Neuronal stem cell (in vitro differentiated cells): Measurements from ENCODE around the gene ZIC4.

Experiments
- DNase-seq: peaks from one replicate; pipeline ENCODE4 v3.0.0-alpha.2; 2013; ENCODE audit warnings: low spot score
- H2AFZ ChIP-seq: one replicate; pipeline ENCODE4 v1.6.1; 2013; ENCODE audit warnings: mild to moderate bottlenecking, low read length, inconsistent platforms
- H2AK5ac ChIP-seq: 2 replicates; pipeline ENCODE4 v1.6.1; 2013; ENCODE audit warnings: low read depth, mild to moderate bottlenecking, inconsistent platforms, low read length, moderate library complexity, mixed read lengths
- H2BK120ac ChIP-seq: 2 replicates; pipeline ENCODE4 v1.6.1; 2013; ENCODE audit warnings: low read depth, mild to moderate bottlenecking, inconsistent platforms, low read length, moderate library complexity, mixed read lengths
- H2BK12ac ChIP-seq: one replicate; pipeline ENCODE4 v1.6.1; 2013; ENCODE audit warnings: low read length, inconsistent platforms
- H2BK15ac ChIP-seq: 2 replicates; pipeline ENCODE4 v1.6.1; 2013; ENCODE audit warnings: mild to moderate bottlenecking, low read length, inconsistent platforms, mixed read lengths
- H2BK5ac ChIP-seq: one replicate; pipeline ENCODE4 v1.6.1; 2013; ENCODE audit warnings: inconsistent platforms, mild to moderate bottlenecking, low read length, moderate library complexity
- H3K14ac ChIP-seq: one replicate; pipeline ENCODE4 v1.6.1; 2013; ENCODE audit warnings: low read length, inconsistent platforms
- H3K18ac ChIP-seq: 2 replicates; pipeline ENCODE4 v1.6.1; 2013; ENCODE audit warnings: low read length, inconsistent platforms
- H3K23ac ChIP-seq: 2 replicates; pipeline ENCODE4 v1.6.1; 2013; ENCODE audit warnings: low read depth, mild to moderate bottlenecking, mixed read lengths, low read length, inconsistent platforms; ENCODE audit not compliant: poor library complexity
- H3K27ac ChIP-seq: replicated peaks from 3 replicates; pipeline ENCODE4 v1.5.1; 2013; ENCODE audit warnings: low read length, inconsistent platforms
- H3K27me3 ChIP-seq, 3 experiments: 2 replicates each; pipeline ENCODE4 v1.6.1; 2013; ENCODE audit warnings: low read length in 3 of 3, mild to moderate bottlenecking in 2 of 3, inconsistent platforms in 1 of 3, low read depth in 1 of 3, mixed read lengths in 1 of 3, moderate library complexity in 1 of 3; ENCODE audit not compliant: control insufficient read depth in 3 of 3, insufficient read depth in 3 of 3
- H3K36me3 ChIP-seq, 2 donors: replicated peaks in 1 of 2; 2 replicates each; pipeline ENCODE4 v1.6.1; 2013; ENCODE audit warnings: low read length in 2 of 2; ENCODE audit not compliant: control insufficient read depth in 2 of 2, insufficient read depth in 2 of 2
- H3K4ac ChIP-seq: 2 replicates; pipeline ENCODE4 v1.6.1; 2013; ENCODE audit warnings: inconsistent platforms, mild to moderate bottlenecking, low read length, moderate library complexity
- H3K4me1 ChIP-seq, 2 donors: 1 replicate in 1 of 2; 2 replicates in 1 of 2; pipeline ENCODE4 v1.6.1; 2013; ENCODE audit warnings: low read length in 2 of 2, low read depth in 1 of 2; ENCODE audit not compliant: control insufficient read depth in 2 of 2, insufficient read depth in 1 of 2
- H3K4me2 ChIP-seq: one replicate; pipeline ENCODE4 v1.6.1; 2013; ENCODE audit warnings: mild to moderate bottlenecking, low read length, inconsistent platforms; ENCODE audit not compliant: insufficient read depth, poor library complexity, severe bottlenecking
- H3K4me3 ChIP-seq, 2 donors: 2 replicates each; pipeline ENCODE4 v1.5.1; 2013; ENCODE audit warnings: low read length in 2 of 2, mild to moderate bottlenecking in 2 of 2, inconsistent platforms in 1 of 2, moderate library complexity in 1 of 2
- H3K79me1 ChIP-seq: one replicate; pipeline ENCODE4 v1.6.1; 2013; ENCODE audit warnings: low read depth, mild to moderate bottlenecking, inconsistent platforms, low read length, moderate library complexity
- H3K9ac ChIP-seq: one replicate; pipeline ENCODE4 v1.6.1; 2013; ENCODE audit warnings: mild to moderate bottlenecking, low read depth, low read length, inconsistent platforms; ENCODE audit not compliant: poor library complexity
- H3K9me3 ChIP-seq, 2 donors: replicated peaks in 1 of 2; 2 replicates each; pipeline versions ENCODE3 to v1.6.1; 2013; ENCODE audit warnings: low read length in 2 of 2, mild to moderate bottlenecking in 2 of 2, inconsistent platforms in 1 of 2, low read depth in 1 of 2, mixed read lengths in 1 of 2, moderate library complexity in 1 of 2; ENCODE audit not compliant: control insufficient read depth in 2 of 2, insufficient read depth in 1 of 2
- H4K8ac ChIP-seq: one replicate; pipeline ENCODE4 v1.6.1; 2013; ENCODE audit warnings: low read depth, mild to moderate bottlenecking, inconsistent platforms, low read length, moderate library complexity
- H4K91ac ChIP-seq: one replicate; pipeline ENCODE4 v1.6.1; 2013; ENCODE audit warnings: low read length, low read depth, mild to moderate bottlenecking, inconsistent platforms; ENCODE audit not compliant: poor library complexity
- WGBS, 2 donors: extraction: QIAGEN DNeasy Blood & Tissue Kit; methylation state at CpG; one replicate each; pipeline ENCODE4 v1.1.7; 2013; ENCODE audit warnings: missing lambda C conversion rate in 2 of 2, mixed read lengths in 1 of 2; ENCODE audit not compliant: insufficient read length in 2 of 2, insufficient replicate concordance in 1 of 2; ENCODE audit errors: extremely low coverage in 2 of 2; 5-methylcytosine and 5-hydroxymethylcytosine counted together

Gene ZIC4

DNA sequence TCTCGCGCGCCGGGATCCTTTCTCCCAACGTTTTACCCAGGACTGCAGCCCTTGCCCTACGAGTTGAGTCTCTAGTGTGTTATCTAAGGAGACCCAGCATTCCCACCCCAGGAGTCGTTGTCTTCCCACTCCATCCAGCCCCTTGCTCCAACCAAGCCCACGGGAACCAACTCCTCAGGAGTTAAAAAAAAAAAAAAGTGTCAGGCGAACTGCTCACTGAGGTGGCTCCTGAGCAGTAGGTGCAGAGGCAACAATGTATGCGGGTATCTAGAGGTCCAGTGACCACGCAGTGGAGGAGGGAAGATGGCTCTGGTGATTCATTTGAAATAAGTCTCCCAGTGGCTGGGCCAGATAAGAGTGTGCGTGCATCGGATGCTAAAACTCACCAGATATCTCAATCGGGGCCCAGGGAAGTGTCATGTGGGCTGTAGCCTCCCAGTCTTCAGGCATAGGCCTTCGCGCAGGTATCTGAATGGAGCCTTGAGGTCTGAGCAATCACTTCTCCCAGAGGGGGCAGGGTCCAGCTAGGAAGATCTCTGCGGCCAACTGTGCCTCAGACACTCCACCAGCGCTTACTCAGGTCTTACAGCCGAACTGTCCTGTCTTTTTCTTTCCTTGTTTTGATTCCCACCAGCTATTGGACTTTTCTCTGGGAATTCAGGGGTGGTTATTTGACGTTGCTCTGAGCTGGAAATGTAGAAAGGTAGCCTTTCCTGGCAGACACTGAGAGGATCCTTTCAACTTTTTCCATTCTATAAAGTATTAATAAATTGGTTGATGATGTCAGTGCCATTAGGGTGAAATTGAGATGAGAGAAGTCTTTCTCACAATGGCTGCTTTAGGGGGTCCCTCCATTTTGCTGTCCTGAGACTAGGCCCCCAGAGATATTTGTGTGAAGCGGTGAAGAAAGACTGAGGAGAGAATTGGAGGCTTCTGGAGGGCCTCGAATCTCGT lies 21.0 kb downstream of the ZIC4 start:
- H3K79me1 ChIP-seq, result no peaks in the 10 kb centered on the region
- peak overlapping the region in 1 of 2 donors; percentile 41 for H3K4me3 ChIP-seq
- no peak overlapping the region for H2AFZ ChIP-seq
- no peak overlapping the region for H4K91ac ChIP-seq
- peaks cover 0 to 4% of the 10 kb centered on the region in 2 donors for H3K9me3 ChIP-seq
- H3K27ac ChIP-seq, result no peak overlapping the region
- H2AK5ac ChIP-seq, result no peak overlapping the region
- no peak overlapping the region for H2BK15ac ChIP-seq
- peaks cover 31 to 45% of the 10 kb centered on the region in 2 donors for H3K4me1 ChIP-seq
- no peak overlapping the region for H3K18ac ChIP-seq
- no peak overlapping the region for H3K9ac ChIP-seq
- H3K4ac ChIP-seq, result no peak overlapping the region
- no peak overlapping the region for H2BK5ac ChIP-seq
- peaks cover 5 to 91% (median 58%) of the 10 kb centered on the region in 3 experiments for H3K27me3 ChIP-seq
- no peak overlapping the region for H3K4me2 ChIP-seq
- H3K14ac ChIP-seq, result no peak overlapping the region
- H2BK120ac ChIP-seq, result no peak overlapping the region
- no peak overlapping the region for H3K23ac ChIP-seq
- WGBS, 2 donors, result no CpG with 5 or more reads among the region's 23 CpGs
- no peak overlapping the region for H4K8ac ChIP-seq
- H3K36me3 ChIP-seq, result no peaks in the 10 kb centered on the region
- DNase-seq, result no peak
- H2BK12ac ChIP-seq, result no peak overlapping the region

- Histone ChIP-seq H2AFZ (no peak overlapping the region), H3K27me3 (peaks cover 5 to 91% (median 56%) of the 10 kb centered on the region in 3 experiments), H2BK12ac (no peak overlapping the region), H3K36me3 (no peaks in the 10 kb centered on the region), H3K23ac (no peak overlapping the region), H3K9me3 (peaks cover 0 to 11% of the 10 kb centered on the region in 2 donors), H4K91ac (no peak overlapping the region), H3K4me1 (peaks cover 36 to 38% of the 10 kb centered on the region in 2 donors), H2BK120ac (no peak overlapping the region), H3K4me3 (peak overlapping the region in 1 of 2 donors; percentile 41), H3K27ac (no peak overlapping the region), H2BK15ac (no peak overlapping the region), H3K4ac (no peak overlapping the region), H4K8ac (no peak overlapping the region), H3K14ac (no peak overlapping the region), H2AK5ac (no peak overlapping the region), H3K9ac (no peak overlapping the region), H2BK5ac (no peak overlapping the region), H3K79me1 (no peaks in the 10 kb centered on the region), H3K4me2 (no peak overlapping the region), H3K18ac (no peak overlapping the region)
- DNase-seq, result no peak
- WGBS, 2 donors, result no CpG with 5 or more reads among the region's 27 CpGs
These were observed 21.9 kb downstream of the ZIC4 start for GRCh38 chr3:147384210-147385058.

DNA sequence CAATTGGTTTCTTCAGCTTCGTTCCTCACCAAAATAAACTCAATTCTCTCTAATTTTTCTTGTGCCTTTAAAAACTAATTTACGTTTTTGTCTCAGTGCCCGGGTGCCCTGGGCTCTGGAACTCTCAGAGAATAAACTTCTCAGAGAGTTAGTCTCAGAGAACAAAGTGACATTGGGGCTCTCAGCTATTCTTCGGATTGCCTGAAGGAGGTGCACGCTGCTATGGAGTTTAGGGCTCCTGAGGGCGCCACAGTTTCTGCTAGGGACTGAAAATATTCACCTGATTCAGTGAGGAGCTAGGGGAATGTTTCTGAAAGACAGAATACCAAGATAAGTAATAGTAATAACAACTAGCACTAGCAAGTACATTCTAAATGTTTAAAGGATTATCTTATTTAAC lies 22.7 kb downstream of the ZIC4 start:
- no peak overlapping the region for H3K9ac ChIP-seq
- no peaks in the 10 kb centered on the region for H3K36me3 ChIP-seq
- no peak overlapping the region for H2AFZ ChIP-seq
- WGBS, 2 donors, result no CpG with 5 or more reads among the region's 6 CpGs
- no peak overlapping the region for H2BK5ac ChIP-seq
- H4K91ac ChIP-seq, result no peak overlapping the region
- peaks cover 0 to 11% of the 10 kb centered on the region in 2 donors for H3K9me3 ChIP-seq
- no peak overlapping the region for H2BK12ac ChIP-seq
- H2BK15ac ChIP-seq, result no peak overlapping the region
- no peak for DNase-seq
- H3K4me2 ChIP-seq, result no peak overlapping the region
- no peak overlapping the region for H3K27ac ChIP-seq
- H3K23ac ChIP-seq, result no peak overlapping the region
- H3K14ac ChIP-seq, result no peak overlapping the region
- no peak overlapping the region for H3K18ac ChIP-seq
- H3K4me1 ChIP-seq, result peaks cover 33% of the 10 kb centered on the region in 2 donors
- no peak overlapping the region for H2BK120ac ChIP-seq
- peaks cover 5 to 91% (median 53%) of the 10 kb centered on the region in 3 experiments for H3K27me3 ChIP-seq
- H4K8ac ChIP-seq, result no peak overlapping the region
- H2AK5ac ChIP-seq, result no peak overlapping the region
- H3K4me3 ChIP-seq, result no peak overlapping the region
- H3K79me1 ChIP-seq, result no peaks in the 10 kb centered on the region
- no peak overlapping the region for H3K4ac ChIP-seq

DNA sequence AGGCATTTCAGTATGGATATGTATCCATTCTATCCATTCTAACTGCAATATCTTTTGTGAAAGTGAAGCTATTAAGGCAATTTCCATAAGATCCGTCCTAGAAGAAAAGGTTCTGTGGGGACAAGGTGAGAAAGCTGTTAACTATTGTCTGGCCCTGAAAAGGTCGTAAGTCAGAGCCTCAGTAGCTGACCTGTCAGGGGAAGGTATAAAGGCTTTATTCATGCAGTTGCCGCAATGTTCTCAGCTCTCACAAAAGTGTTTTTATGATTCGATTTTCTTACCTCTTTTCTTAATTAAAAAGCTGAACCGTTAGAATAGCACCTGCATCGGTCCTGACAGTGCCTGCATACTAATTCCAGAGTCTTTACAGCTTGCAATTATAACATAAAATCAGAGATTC lies 24.7 kb downstream of the ZIC4 start:
- Histone ChIP-seq H2BK120ac (no peak overlapping the region), H3K79me1 (no peaks in the 10 kb centered on the region), H2AFZ (no peak overlapping the region), H4K91ac (no peak overlapping the region), H3K9me3 (peaks cover 0 to 11% of the 10 kb centered on the region in 2 donors), H2BK12ac (no peak overlapping the region), H4K8ac (no peak overlapping the region), H3K36me3 (no peaks in the 10 kb centered on the region), H3K27ac (peak overlapping the region; percentile 13), H3K27me3 (peaks cover 0 to 90% (median 43%) of the 10 kb centered on the region in 3 experiments), H3K23ac (no peak overlapping the region), H3K14ac (no peak overlapping the region), H2BK15ac (no peak overlapping the region), H3K4me1 (peaks cover 28 to 30% of the 10 kb centered on the region in 2 donors), H3K4me2 (no peak overlapping the region), H2AK5ac (no peak overlapping the region), H3K4ac (no peak overlapping the region), H3K9ac (no peak overlapping the region), H2BK5ac (no peak overlapping the region), H3K4me3 (no peak overlapping the region), H3K18ac (no peak overlapping the region)
- no CpG with 5 or more reads among the region's 6 CpGs for WGBS, 2 donors
- no peak for DNase-seq
